HepG2 (cell line): ENCODE measurements around the gene AHCYL1. TPM values are rescaled to one million over a fixed set of nuclear protein-coding genes. Genes with fewer than 3 reads are reported as not detected.
A peak's percentile ranks its signal among the peaks of the same experiment; 100 is the strongest.

Experiments
- AHR ChIP-seq: IDR thresholded peaks from 2 replicates; pipeline ENCODE4 v1.6.1; 2018; ENCODE audit warnings: missing genetic modification reagents, missing compliant biosample characterization
- CHD2 ChIP-seq: IDR thresholded peaks from 2 replicates; pipeline ENCODE4 v1.6.1; 2011; ENCODE audit warnings: low read depth, low read length, improper control_type of control experiment
- ERF ChIP-seq: IDR thresholded peaks from 2 replicates; pipeline ENCODE4 v1.6.1; 2018; ENCODE audit warnings: missing biosample characterization, missing genetic modification reagents
- GFI1 ChIP-seq: sonication (generic); formaldehyde crosslinking; IDR thresholded peaks from 2 replicates; pipeline ENCODE4 v1.5.0; 2020; ENCODE audit warnings: missing genetic modification reagents, mild to moderate bottlenecking, borderline replicate concordance
- HDAC1 ChIP-seq: sonication (generic); formaldehyde crosslinking; IDR thresholded peaks from 2 replicates; pipeline ENCODE4 v1.5.1; 2020; ENCODE audit warnings: mild to moderate bottlenecking, missing genetic modification reagents
- JUN ChIP-seq: sonication (generic); formaldehyde crosslinking; IDR thresholded peaks from 2 replicates; pipeline ENCODE4 v1.4.0; 2020; ENCODE audit warnings: mild to moderate bottlenecking, missing genetic modification reagents
- KLF11 ChIP-seq: IDR thresholded peaks from 2 replicates; pipeline ENCODE4 v1.6.1; 2016; ENCODE audit warnings: missing compliant biosample characterization
- NR2F6 ChIP-seq, 2 experiments: IDR thresholded peaks; 2 replicates each; pipeline ENCODE4 v1.6.1; 2016; ENCODE audit warnings: antibody characterized with exemption in 1 of 2, mild to moderate bottlenecking in 1 of 2
- SUZ12 ChIP-seq: fragments of 150-350 bp; IDR thresholded peaks from 2 replicates; pipeline ENCODE4 v1.6.1; 2014; ENCODE audit warnings: low read depth, low read length
- TSC22D2 ChIP-seq: sonication (generic); formaldehyde crosslinking; IDR thresholded peaks from 2 replicates; pipeline ENCODE4 v1.5.1; 2020; ENCODE audit warnings: missing genetic modification reagents, mild to moderate bottlenecking, borderline replicate concordance
- ZMYM4 ChIP-seq: sonication (generic); formaldehyde crosslinking; IDR thresholded peaks from 2 replicates; pipeline ENCODE4 v1.8.1; 2023; ENCODE audit warnings: mild to moderate bottlenecking, missing genetic modification reagents
- ZNF224 ChIP-seq: sonication (generic); formaldehyde crosslinking; IDR thresholded peaks from 2 replicates; pipeline ENCODE4 v1.5.0; 2020; ENCODE audit warnings: mild to moderate bottlenecking, missing genetic modification reagents
- ZNF232 ChIP-seq: sonication (generic); formaldehyde crosslinking; IDR thresholded peaks from 2 replicates; pipeline ENCODE4 v1.4.0; 2020; ENCODE audit warnings: missing genetic modification reagents, borderline replicate concordance
- ZNF326 ChIP-seq: sonication (generic); formaldehyde crosslinking; IDR thresholded peaks from 2 replicates; pipeline ENCODE4 v1.4.0; 2020; ENCODE audit warnings: missing genetic modification reagents, borderline replicate concordance
- ZNF331 ChIP-seq: sonication (generic); formaldehyde crosslinking; IDR thresholded peaks from 2 replicates; pipeline ENCODE4 v1.4.0; 2020; ENCODE audit warnings: missing genetic modification reagents
- ZNF33A ChIP-seq: sonication (generic); formaldehyde crosslinking; IDR thresholded peaks from 2 replicates; pipeline ENCODE4 v1.5.1; 2020; ENCODE audit warnings: missing genetic modification reagents, mild to moderate bottlenecking, moderate library complexity, borderline replicate concordance
- ZNF619 ChIP-seq: sonication (generic); formaldehyde crosslinking; IDR thresholded peaks from 2 replicates; pipeline ENCODE4 v1.4.0; 2020; ENCODE audit warnings: mild to moderate bottlenecking, missing genetic modification reagents
- ZNF75D ChIP-seq: sonication (generic); formaldehyde crosslinking; IDR thresholded peaks from 2 replicates; pipeline ENCODE4 v1.8.1; 2023; ENCODE audit warnings: missing genetic modification reagents, mild to moderate bottlenecking, borderline replicate concordance
- polyA plus RNA-seq, 8 experiments: library from polyadenylated mRNA; depleted of rRNA in 3 of 8; stranded (reverse) in 7 of 8; unstranded in 1 of 8; fragments of >200 nt; fragmentation: Illumina TruSeq in 4 of 8; extraction: Trizol in 4 of 8; gene quantifications; 2 replicates each; pipeline versions ENCODE4 v1.2.1 to v1.2.3, GENCODE V29; 2011 to 2016; ENCODE audit warnings: low read depth in 4 of 8, missing spikeins in 1 of 8, mixed read lengths in 1 of 8; ENCODE audit not compliant: insufficient read depth in 1 of 8
- total RNA-seq, 5 experiments: library from RNA; depleted of rRNA; stranded (reverse); fragments of >200 nt; fragmentation: Illumina TruSeq; extraction: Trizol; gene quantifications; 2 replicates each; pipeline ENCODE4 v1.2.3, GENCODE V29; 2016; ENCODE audit warnings: low read depth in 1 of 5
- TF ChIP-seq, protein P1 (sequence below): sonication (generic); formaldehyde crosslinking; IDR thresholded peaks from 2 replicates; pipeline ENCODE4 v1.9.0; 2021; ENCODE audit warnings: missing genetic modification reagents, borderline replicate concordance
- TF ChIP-seq, protein P2 (sequence below): fragments of 450-650 bp; IDR thresholded peaks from 2 replicates; pipeline ENCODE4 v1.6.1; 2016
- TF ChIP-seq, protein P3 (sequence below): IDR thresholded peaks from 2 replicates; pipeline ENCODE4 v1.6.1; 2016; ENCODE audit warnings: mild to moderate bottlenecking, missing biosample characterization, missing genetic modification reagents
- TF ChIP-seq, protein P4 (sequence below): sonication (generic); formaldehyde crosslinking; IDR thresholded peaks from 2 replicates; pipeline ENCODE4 v1.5.1; 2020; ENCODE audit warnings: missing genetic modification reagents, mild to moderate bottlenecking, borderline replicate concordance

Gene AHCYL1
- total and polyA plus RNA-seq, 2 of the 13 experiments (the other 11 are each of a cell fraction or from before 2014, with no cell fraction given): 40.9 to 76.3 TPM

DNA sequence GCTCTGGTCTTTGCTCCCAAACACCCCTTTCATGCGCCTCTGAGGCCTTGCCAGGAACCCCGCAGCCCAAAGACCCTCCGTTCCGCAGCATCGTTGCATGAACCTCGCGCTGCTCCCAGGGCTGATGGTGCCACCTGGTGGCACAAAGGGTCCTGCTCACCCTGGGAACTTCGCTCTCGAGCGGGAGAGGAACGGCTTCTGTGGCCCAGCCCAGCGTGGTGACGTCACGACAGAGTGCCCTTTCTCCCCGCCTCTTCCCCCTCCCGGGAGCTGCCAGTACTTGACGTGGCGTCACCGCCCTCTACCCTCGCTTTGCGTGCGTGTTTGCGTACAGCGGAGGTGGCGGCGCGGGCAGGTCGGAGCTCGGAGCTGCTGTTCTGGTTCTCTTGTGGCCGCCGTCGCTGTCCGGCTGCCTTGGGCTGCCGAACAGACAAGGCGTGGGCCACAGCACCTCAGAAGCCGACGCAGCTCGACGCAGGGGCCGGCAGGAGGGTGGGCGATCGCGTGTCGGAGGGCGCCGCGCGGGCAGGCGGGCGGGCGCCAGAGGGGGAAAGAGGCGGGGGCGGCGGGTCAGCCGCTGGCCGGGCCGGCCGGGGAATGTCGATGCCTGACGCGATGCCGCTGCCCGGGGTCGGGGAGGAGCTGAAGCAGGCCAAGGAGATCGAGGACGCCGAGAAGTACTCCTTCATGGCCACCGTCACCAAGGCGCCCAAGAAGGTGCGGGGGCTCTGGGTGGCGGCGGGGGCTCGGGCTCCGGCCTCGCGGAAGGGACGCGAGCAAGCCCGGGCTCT, at the start of gene AHCYL1 (continued):
- TF ChIP-seq ZNF331 (CRISPR knock-in tag) (peak; percentile 89), ZNF326 (CRISPR knock-in tag) (no peak), GFI1 (CRISPR knock-in tag) (peak; percentile 15; the same call in 1 of the 2 replicates), CHD2 (no peak; the same call in 1 of the 2 replicates), HDAC1 (CRISPR knock-in tag) (peak; percentile 84), ZNF33A (CRISPR knock-in tag) (no peak), ZNF75D (CRISPR knock-in tag) (no peak), NR2F6 (IDR thresholded peaks at IDR 0.05) (no peak), NR2F6 (CRISPR knock-in tag; IDR thresholded peaks at IDR 0.05) (peak; percentile 75; the same call in 1 of the 2 replicates), JUN (CRISPR knock-in tag) (no peak), KLF11 (peak; percentile 76), ZNF619 (CRISPR knock-in tag) (peak; percentile 68), SUZ12 (no peak), ZNF224 (peak; percentile 37; the same call in 1 of the 2 replicates), TSC22D2 (CRISPR knock-in tag) (no peak; the same call in 1 of the 2 replicates), AHR (CRISPR knock-in tag) (peak; percentile 40; the same call in 1 of the 2 replicates), ZMYM4 (CRISPR knock-in tag) (peak; percentile 94), ZNF232 (CRISPR knock-in tag) (peak; percentile 14; the same call in 1 of the 2 replicates), ERF (CRISPR knock-in tag) (peak; percentile 90)
- TF ChIP-seq, protein P1, sequence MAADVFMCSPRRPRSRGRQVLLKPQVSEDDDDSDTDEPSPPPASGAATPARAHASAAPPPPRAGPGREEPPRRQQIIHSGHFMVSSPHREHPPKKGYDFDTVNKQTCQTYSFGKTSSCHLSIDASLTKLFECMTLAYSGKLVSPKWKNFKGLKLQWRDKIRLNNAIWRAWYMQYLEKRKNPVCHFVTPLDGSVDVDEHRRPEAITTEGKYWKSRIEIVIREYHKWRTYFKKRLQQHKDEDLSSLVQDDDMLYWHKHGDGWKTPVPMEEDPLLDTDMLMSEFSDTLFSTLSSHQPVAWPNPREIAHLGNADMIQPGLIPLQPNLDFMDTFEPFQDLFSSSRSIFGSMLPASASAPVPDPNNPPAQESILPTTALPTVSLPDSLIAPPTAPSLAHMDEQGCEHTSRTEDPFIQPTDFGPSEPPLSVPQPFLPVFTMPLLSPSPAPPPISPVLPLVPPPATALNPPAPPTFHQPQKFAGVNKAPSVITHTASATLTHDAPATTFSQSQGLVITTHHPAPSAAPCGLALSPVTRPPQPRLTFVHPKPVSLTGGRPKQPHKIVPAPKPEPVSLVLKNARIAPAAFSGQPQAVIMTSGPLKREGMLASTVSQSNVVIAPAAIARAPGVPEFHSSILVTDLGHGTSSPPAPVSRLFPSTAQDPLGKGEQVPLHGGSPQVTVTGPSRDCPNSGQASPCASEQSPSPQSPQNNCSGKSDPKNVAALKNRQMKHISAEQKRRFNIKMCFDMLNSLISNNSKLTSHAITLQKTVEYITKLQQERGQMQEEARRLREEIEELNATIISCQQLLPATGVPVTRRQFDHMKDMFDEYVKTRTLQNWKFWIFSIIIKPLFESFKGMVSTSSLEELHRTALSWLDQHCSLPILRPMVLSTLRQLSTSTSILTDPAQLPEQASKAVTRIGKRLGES: no peak
- TF ChIP-seq, protein P2, sequence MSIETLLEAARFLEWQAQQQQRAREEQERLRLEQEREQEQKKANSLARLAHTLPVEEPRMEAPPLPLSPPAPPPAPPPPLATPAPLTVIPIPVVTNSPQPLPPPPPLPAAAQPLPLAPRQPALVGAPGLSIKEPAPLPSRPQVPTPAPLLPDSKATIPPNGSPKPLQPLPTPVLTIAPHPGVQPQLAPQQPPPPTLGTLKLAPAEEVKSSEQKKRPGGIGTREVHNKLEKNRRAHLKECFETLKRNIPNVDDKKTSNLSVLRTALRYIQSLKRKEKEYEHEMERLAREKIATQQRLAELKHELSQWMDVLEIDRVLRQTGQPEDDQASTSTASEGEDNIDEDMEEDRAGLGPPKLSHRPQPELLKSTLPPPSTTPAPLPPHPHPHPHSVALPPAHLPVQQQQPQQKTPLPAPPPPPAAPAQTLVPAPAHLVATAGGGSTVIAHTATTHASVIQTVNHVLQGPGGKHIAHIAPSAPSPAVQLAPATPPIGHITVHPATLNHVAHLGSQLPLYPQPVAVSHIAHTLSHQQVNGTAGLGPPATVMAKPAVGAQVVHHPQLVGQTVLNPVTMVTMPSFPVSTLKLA: peak; percentile 51
- TF ChIP-seq, protein P3, sequence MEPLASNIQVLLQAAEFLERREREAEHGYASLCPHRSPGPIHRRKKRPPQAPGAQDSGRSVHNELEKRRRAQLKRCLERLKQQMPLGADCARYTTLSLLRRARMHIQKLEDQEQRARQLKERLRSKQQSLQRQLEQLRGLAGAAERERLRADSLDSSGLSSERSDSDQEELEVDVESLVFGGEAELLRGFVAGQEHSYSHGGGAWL (CRISPR knock-in tag): no peak; the same call in 1 of the 2 replicates
- TF ChIP-seq, protein P4, sequence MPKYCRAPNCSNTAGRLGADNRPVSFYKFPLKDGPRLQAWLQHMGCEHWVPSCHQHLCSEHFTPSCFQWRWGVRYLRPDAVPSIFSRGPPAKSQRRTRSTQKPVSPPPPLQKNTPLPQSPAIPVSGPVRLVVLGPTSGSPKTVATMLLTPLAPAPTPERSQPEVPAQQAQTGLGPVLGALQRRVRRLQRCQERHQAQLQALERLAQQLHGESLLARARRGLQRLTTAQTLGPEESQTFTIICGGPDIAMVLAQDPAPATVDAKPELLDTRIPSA (CRISPR knock-in tag): no peak; the same call in 1 of the 2 replicates
